ENCODE data around the gene MDC1. TPM values are rescaled to one million over a fixed set of nuclear protein-coding genes. Genes with fewer than 3 reads are reported as not detected.
A peak's percentile ranks its signal among the peaks of the same experiment; 100 is the strongest.

The MDC1 gene
- total RNA-seq, 1 donor from 2014 or later, result 65.6 TPM

DNA sequence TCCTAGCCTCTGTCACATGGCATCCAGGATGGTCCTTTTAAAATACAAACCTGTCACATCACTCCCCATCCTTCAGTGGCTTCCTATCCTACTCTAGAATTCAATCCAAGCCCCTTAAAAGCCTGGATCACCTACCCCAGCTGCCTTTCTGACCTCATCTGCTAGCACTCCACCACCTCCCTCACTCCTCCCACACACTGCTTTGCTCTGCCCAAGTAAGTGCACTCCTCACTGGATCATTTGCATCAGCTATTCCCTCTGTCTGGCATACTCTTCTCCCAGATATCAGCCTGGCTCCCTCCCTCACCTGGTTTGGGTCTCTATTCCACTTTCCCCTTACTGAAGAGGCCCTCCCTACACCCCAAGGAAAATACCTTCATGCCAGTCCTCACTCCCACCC, 59.6 kb downstream of the MDC1 start:
- Mint-ChIP-seq H3K4me1 (no peaks in the 10 kb centered on the region), H3K27ac (no peak overlapping the region)
- CTCF ChIA-PET, result no interaction called here

DNA sequence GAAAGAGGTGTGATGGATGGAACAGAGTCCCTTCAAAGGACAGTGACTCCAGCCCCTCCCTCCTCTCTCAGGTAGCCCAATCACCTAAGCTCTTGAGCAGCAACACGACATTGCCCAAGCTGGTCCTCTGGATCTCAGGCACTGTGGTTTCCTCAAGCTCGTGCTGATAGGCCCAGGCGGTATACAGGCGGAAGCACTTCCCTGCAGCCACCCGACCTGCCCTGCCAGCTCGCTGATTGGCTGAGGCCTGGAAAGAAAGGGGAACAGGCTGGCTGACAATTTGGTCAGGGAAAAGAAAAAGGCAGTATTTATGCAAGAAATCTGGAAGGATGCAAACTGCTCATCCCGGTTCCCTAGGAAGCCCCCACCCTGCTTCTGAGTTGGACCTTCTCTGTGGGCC, 60.6 kb downstream of the MDC1 start:
- Mint-ChIP-seq H3K9me3 (no peaks in the 10 kb centered on the region), H3K36me3 (ENCODE audit: low read depth) (peaks cover 80% of the 10 kb centered on the region), H3K27me3 (no peaks in the 10 kb centered on the region), H3K4me1 (no peaks in the 10 kb centered on the region), H3K27ac (no peak overlapping the region), H3K4me3 (no peak overlapping the region)
- POLR2A ChIA-PET, result no interaction called here
- TF ChIP-seq, protein P1, sequence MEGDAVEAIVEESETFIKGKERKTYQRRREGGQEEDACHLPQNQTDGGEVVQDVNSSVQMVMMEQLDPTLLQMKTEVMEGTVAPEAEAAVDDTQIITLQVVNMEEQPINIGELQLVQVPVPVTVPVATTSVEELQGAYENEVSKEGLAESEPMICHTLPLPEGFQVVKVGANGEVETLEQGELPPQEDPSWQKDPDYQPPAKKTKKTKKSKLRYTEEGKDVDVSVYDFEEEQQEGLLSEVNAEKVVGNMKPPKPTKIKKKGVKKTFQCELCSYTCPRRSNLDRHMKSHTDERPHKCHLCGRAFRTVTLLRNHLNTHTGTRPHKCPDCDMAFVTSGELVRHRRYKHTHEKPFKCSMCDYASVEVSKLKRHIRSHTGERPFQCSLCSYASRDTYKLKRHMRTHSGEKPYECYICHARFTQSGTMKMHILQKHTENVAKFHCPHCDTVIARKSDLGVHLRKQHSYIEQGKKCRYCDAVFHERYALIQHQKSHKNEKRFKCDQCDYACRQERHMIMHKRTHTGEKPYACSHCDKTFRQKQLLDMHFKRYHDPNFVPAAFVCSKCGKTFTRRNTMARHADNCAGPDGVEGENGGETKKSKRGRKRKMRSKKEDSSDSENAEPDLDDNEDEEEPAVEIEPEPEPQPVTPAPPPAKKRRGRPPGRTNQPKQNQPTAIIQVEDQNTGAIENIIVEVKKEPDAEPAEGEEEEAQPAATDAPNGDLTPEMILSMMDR (IDR thresholded peaks at IDR 0.05), result no peak
- DNase-seq, result no peak
- intact Hi-C loops (cut with micrococcal nuclease), result no loop called here
- CTCF ChIA-PET, result no interaction called here
- ATAC-seq (ENCODE audit: low read depth), result no peak

More for the DNA sequence above, 59.6 kb downstream of the MDC1 start:
- ATAC-seq (ENCODE audit: low read depth) (no peak), DNase-seq (no peak)
- H3K4me3 Mint-ChIP-seq, result no peak overlapping the region
- POLR2A ChIA-PET, result no interaction called here
- peaks cover 80% of the 10 kb centered on the region for H3K36me3 Mint-ChIP-seq (ENCODE audit: low read depth)
- H3K27me3 Mint-ChIP-seq, result no peaks in the 10 kb centered on the region
- H3K9me3 Mint-ChIP-seq, result no peaks in the 10 kb centered on the region
- intact Hi-C loops (cut with micrococcal nuclease), result no loop called here
- TF ChIP-seq, protein P1 (IDR thresholded peaks at IDR 0.05), result no peak

DNA sequence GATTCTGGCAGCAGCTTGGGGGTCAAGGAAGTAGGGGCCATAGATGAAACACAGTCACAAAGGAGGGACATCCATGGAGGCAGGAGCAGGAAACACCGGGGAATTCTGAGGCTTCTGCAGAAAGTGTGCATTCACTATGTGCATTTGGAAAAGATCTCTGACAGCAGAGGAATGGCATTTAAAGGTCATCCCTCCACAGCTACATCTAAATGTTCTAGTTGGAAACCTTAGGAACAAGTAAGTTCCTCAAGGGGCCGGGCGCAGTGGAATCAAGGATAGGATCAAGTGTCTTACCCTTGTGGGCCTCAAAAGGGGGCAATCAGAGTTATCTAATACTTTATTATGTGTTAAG, 61.4 kb downstream of the MDC1 start:
- no peak for ATAC-seq (ENCODE audit: low read depth)
- ChIA-PET CTCF (no interaction called here), POLR2A (no interaction called here)
- Mint-ChIP-seq H3K4me3 (no peak overlapping the region), H3K4me1 (peaks cover 8% of the 10 kb centered on the region), H3K27me3 (no peaks in the 10 kb centered on the region), H3K36me3 (ENCODE audit: low read depth) (peaks cover 84% of the 10 kb centered on the region), H3K9me3 (no peaks in the 10 kb centered on the region), H3K27ac (no peak overlapping the region)
- DNase-seq, result no peak
- TF ChIP-seq, protein P1 (IDR thresholded peaks at IDR 0.05), result no peak
- intact Hi-C loops (cut with micrococcal nuclease), result no loop called here

DNA sequence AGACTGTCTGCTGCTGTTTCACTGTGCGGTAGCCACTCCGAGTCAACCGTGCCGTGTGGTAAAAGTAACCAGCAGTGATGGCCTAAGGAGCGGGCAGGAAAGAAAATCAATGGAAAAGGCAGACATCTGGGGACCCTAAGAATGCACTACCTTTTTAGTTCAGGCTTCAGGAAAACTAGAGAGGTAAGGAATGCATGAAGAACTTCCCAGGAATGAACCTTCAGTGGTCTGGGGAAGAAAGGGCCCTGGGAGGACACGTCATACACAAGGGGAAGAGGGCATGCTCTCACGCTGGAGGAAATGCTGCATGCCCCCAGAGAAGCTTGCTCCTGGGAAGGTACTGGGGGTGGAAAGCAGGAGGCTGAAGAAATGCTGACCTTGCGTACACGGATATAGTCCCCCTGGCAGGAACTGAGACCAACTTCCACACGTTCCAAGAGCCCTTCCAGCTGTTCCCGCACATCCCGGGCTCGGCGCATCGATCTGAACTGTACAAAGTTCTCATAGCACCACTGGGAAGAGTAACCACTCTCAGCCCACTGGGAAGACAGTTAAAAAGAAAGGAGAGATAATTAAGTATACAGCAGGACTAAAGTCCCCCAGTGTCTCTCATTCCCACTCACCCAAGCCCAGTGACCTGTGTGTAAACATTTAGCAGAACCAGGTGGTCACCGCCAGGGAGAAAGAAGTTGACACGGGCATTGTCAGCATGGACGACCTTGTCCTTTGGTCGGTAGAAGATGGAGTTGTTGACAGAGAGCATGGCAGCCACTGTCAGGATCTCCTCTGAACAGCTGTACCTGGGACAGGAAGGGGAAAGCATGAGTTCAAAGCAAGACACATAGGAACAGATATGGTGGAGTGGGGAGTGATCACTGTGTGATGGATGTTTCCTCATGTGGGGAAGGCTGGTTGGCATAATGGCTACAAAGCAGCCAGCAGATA, 62.0 kb downstream of the MDC1 start:
- H3K27ac Mint-ChIP-seq, result no peak overlapping the region
- no peak overlapping the region for H3K4me3 Mint-ChIP-seq
- no peaks in the 10 kb centered on the region for H3K9me3 Mint-ChIP-seq
- no peaks in the 10 kb centered on the region for H3K27me3 Mint-ChIP-seq
- peaks cover 81% of the 10 kb centered on the region for H3K36me3 Mint-ChIP-seq (ENCODE audit: low read depth)
- CTCF ChIA-PET, result no interaction called here
- peaks cover 8% of the 10 kb centered on the region for H3K4me1 Mint-ChIP-seq
- POLR2A ChIA-PET, result no interaction called here
- DNase-seq (no peak), ATAC-seq (ENCODE audit: low read depth) (no peak)
- TF ChIP-seq, protein P1 (IDR thresholded peaks at IDR 0.05), result no peak
- intact Hi-C loops (cut with micrococcal nuclease), result no loop called here

DNA sequence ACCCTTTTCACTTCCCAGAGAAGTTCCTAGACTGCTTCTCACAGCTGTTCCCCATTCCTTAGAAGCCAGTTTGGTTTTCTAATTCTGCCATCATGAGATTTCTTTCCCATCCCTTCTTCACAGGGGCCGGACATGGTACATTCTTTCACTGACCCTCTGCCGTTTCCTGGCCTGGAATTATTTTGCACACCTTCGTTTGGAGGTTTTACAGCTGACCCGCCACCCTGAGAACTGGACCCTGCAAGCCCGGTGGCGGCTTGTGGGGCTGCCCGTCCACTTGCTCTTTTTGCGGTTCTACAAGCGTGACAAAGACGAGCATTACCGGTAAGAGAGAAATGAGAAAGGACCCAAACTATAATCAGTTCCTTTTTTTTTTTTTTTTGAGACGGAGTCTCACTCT, 65.9 kb downstream of the MDC1 start:
- TF ChIP-seq, protein P1 (IDR thresholded peaks at IDR 0.05), result no peak
- no peak for ATAC-seq (ENCODE audit: low read depth)
- ChIA-PET CTCF (interaction anchor here (1.8 kb wide), 1 partner anchor 80 kb away, joined by 6 read pairs; no protein-coding TSS in a partner anchor), POLR2A (interaction anchor here (0.6 to 4.1 kb wide), 7 partner anchors 31 to 709 kb away, joined by 3 to 24 read pairs (median 5); no protein-coding TSS in a partner anchor)
- H3K4me1 Mint-ChIP-seq, result peaks cover 23% of the 10 kb centered on the region
- peaks cover 56% of the 10 kb centered on the region for H3K36me3 Mint-ChIP-seq (ENCODE audit: low read depth)
- no peak for DNase-seq
- no peaks in the 10 kb centered on the region for H3K9me3 Mint-ChIP-seq
- peak overlapping the region; percentile 8 for H3K4me3 Mint-ChIP-seq
- intact Hi-C loops (cut with micrococcal nuclease), result no loop called here
- peak overlapping the region; percentile 82 for H3K27ac Mint-ChIP-seq
- H3K27me3 Mint-ChIP-seq, result no peaks in the 10 kb centered on the region

Other genes starting within 250 kb of the MDC1 start
- gene HLA-E, start 227.8 kb downstream of the MDC1 start, total RNA-seq, result 737 and 740 TPM in 2 replicates
- 67.2 and 67.4 TPM in 2 replicates for gene GNL1, start 160.8 kb downstream of the MDC1 start, total RNA-seq
- gene PRR3, start 160.0 kb downstream of the MDC1 start, total RNA-seq, result 24.1 and 29.5 TPM in 2 replicates
- gene ABCF1, start 145.8 kb downstream of the MDC1 start, total RNA-seq, result 93.7 and 94.5 TPM in 2 replicates
- gene PPP1R10, start 100.0 kb downstream of the MDC1 start, total RNA-seq, result 85.6 and 112 TPM in 2 replicates
- 57.7 and 61.2 TPM in 2 replicates for gene MRPS18B, start 99.4 kb downstream of the MDC1 start, total RNA-seq
- gene ATAT1, start 90.4 kb downstream of the MDC1 start, total RNA-seq, result 6.9 and 10.3 TPM in 2 replicates
- 21.6 and 35.6 TPM in 2 replicates for gene C6orf136, start 70.1 kb downstream of the MDC1 start, total RNA-seq
- 42.3 and 50.4 TPM in 2 replicates for gene DHX16, start 44.3 kb downstream of the MDC1 start, total RNA-seq
- gene PPP1R18, start 30.6 kb downstream of the MDC1 start, total RNA-seq, result 96.8 and 104 TPM in 2 replicates
- 17.4 and 17.8 TPM in 2 replicates for gene NRM, start 26.3 kb downstream of the MDC1 start, total RNA-seq
- 700 and 725 TPM in 2 replicates for gene TUBB, start 3.1 kb upstream of the MDC1 start, total RNA-seq
- gene FLOT1, start 25.4 kb upstream of the MDC1 start, total RNA-seq, result 49.1 and 52.0 TPM in 2 replicates
- gene IER3, start 27.3 kb upstream of the MDC1 start, total RNA-seq, result 3.0 and 3.3 TPM in 2 replicates
- 16.8 and 18.7 TPM in 2 replicates for gene DDR1, start 167.2 kb upstream of the MDC1 start, total RNA-seq
- 37.8 and 42.3 TPM in 2 replicates for gene GTF2H4, start 190.9 kb upstream of the MDC1 start, total RNA-seq
- 39.4 and 47.8 TPM in 2 replicates for gene VARS2, start 197.0 kb upstream of the MDC1 start, total RNA-seq
- gene SFTA2, start 214.9 kb upstream of the MDC1 start, total RNA-seq, result not detected in 2 replicates
- not detected in 2 replicates for gene MUCL3, start 223.7 kb upstream of the MDC1 start, total RNA-seq